Measurements from ENCODE around the gene WAPL. TPM values are rescaled to one million over a fixed set of nuclear protein-coding genes. Genes with fewer than 3 reads are reported as not detected.

Gene WAPL
- total RNA-seq, 1 experiment from 2014 or later = 48.0 TPM

GRCh38 chr10:86409183-86409582, 112.4 kb downstream of the WAPL start (continued):
- TF ChIP-seq CTCF (IDR thresholded peaks at IDR 0.05) (no peak), JUN (CRISPR knock-in tag; IDR thresholded peaks at IDR 0.05) (no peak), CBFB (CRISPR knock-in tag; IDR thresholded peaks at IDR 0.05; ENCODE audit: low read depth) (no peak)
- TF ChIP-seq, protein P1, sequence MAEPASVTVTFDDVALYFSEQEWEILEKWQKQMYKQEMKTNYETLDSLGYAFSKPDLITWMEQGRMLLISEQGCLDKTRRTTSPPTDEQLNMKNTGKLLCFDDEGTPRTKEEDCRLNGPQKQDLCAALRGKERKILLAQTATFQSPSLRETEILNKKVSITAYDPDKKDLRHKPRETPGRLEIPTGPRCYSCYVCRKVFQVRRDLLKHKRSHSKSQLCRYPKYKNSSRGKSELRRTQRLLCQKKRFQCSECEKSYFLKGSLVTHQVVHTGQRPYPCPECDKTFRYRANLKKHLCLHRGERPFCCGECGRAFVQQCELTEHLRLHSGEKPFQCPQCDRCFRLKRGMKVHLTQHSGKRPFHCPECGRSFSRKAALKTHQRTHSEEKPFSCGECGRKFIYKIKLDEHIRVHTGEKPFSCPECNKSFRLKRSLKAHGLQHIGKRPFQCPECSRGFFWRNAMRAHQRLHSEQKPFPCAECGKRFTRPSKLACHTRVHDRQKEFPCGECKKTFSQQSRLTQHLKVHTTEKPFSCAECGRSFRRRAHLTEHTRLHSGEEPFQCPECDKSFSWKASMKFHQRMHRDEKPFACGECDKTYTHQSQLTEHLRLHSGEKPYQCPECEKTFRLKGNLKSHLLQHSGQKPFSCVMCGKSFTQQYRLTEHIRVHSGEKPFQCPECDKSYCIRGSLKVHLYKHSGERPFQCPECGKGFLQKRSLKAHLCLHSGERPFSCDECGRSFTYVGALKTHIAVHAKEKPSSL (CRISPR knock-in tag; conservative IDR thresholded peaks at IDR 0.05) = no peak
- TF ChIP-seq, protein P2, sequence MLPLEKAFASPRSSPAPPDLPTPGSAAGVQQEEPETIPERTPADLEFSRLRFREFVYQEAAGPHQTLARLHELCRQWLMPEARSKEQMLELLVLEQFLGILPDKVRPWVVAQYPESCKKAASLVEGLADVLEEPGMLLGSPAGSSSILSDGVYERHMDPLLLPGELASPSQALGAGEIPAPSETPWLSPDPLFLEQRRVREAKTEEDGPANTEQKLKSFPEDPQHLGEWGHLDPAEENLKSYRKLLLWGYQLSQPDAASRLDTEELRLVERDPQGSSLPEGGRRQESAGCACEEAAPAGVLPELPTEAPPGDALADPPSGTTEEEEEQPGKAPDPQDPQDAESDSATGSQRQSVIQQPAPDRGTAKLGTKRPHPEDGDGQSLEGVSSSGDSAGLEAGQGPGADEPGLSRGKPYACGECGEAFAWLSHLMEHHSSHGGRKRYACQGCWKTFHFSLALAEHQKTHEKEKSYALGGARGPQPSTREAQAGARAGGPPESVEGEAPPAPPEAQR (CRISPR knock-in tag; IDR thresholded peaks at IDR 0.05) = no peak

- TF ChIP-seq USF1 (CRISPR knock-in tag; IDR thresholded peaks at IDR 0.05) (no peak), FOXP1 (CRISPR knock-in tag; IDR thresholded peaks at IDR 0.05; ENCODE audit: borderline replicate concordance) (no peak), ELF4 (CRISPR knock-in tag; IDR thresholded peaks at IDR 0.05; ENCODE audit: low read depth) (no peak), PREB (CRISPR knock-in tag; IDR thresholded peaks at IDR 0.05; ENCODE audit: borderline replicate concordance) (no peak), NFE2L1 (CRISPR knock-in tag; IDR thresholded peaks at IDR 0.05) (no peak)
- TF ChIP-seq, protein P3, sequence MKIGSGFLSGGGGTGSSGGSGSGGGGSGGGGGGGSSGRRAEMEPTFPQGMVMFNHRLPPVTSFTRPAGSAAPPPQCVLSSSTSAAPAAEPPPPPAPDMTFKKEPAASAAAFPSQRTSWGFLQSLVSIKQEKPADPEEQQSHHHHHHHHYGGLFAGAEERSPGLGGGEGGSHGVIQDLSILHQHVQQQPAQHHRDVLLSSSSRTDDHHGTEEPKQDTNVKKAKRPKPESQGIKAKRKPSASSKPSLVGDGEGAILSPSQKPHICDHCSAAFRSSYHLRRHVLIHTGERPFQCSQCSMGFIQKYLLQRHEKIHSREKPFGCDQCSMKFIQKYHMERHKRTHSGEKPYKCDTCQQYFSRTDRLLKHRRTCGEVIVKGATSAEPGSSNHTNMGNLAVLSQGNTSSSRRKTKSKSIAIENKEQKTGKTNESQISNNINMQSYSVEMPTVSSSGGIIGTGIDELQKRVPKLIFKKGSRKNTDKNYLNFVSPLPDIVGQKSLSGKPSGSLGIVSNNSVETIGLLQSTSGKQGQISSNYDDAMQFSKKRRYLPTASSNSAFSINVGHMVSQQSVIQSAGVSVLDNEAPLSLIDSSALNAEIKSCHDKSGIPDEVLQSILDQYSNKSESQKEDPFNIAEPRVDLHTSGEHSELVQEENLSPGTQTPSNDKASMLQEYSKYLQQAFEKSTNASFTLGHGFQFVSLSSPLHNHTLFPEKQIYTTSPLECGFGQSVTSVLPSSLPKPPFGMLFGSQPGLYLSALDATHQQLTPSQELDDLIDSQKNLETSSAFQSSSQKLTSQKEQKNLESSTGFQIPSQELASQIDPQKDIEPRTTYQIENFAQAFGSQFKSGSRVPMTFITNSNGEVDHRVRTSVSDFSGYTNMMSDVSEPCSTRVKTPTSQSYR (CRISPR knock-in tag; IDR thresholded peaks at IDR 0.05) = no peak
- TF ChIP-seq, protein P4, sequence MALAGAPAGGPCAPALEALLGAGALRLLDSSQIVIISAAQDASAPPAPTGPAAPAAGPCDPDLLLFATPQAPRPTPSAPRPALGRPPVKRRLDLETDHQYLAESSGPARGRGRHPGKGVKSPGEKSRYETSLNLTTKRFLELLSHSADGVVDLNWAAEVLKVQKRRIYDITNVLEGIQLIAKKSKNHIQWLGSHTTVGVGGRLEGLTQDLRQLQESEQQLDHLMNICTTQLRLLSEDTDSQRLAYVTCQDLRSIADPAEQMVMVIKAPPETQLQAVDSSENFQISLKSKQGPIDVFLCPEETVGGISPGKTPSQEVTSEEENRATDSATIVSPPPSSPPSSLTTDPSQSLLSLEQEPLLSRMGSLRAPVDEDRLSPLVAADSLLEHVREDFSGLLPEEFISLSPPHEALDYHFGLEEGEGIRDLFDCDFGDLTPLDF (CRISPR knock-in tag; IDR thresholded peaks at IDR 0.05) = no peak
- TF ChIP-seq, protein P5, sequence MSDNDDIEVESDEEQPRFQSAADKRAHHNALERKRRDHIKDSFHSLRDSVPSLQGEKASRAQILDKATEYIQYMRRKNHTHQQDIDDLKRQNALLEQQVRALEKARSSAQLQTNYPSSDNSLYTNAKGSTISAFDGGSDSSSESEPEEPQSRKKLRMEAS (CRISPR knock-in tag; IDR thresholded peaks at IDR 0.05) = no peak
- Mint-ChIP-seq H3K36me3 (no peaks in the 10 kb centered on the region), H3K9me3 (peaks cover 8% of the 10 kb centered on the region; the same call in 1 of the 2 replicates), H3K27ac (no peak overlapping the region), H3K4me1 (peaks cover 23% of the 10 kb centered on the region), H3K27me3 (ENCODE audit: low read depth) (peaks cover 57% of the 10 kb centered on the region), H3K4me3 (no peak overlapping the region)
- DNase-seq (ENCODE audit: low spot score) = no peak
- ATAC-seq = no peak
- ChIA-PET POLR2A (interaction anchor here (0.9 to 1.5 kb wide), 2 partner anchors 14 to 118 kb away, joined by 3 read pairs; no protein-coding TSS in a partner anchor), CTCF (interaction anchor here (5.1 kb wide), 1 partner anchor 181 kb away, joined by 75 read pairs; no protein-coding TSS in a partner anchor)
Measured at GRCh38 chr10:86403183-86403797, 118.3 kb downstream of the WAPL start.

Measured in WTC11 (cell line).